ENCODE results near the gene GRIN1. TPM values are rescaled to one million over a fixed set of nuclear protein-coding genes. Genes with fewer than 3 reads are reported as not detected.

GRIN1 gene
- total RNA-seq, 1 experiment from 2014 or later, result 0.52 TPM

DNA sequence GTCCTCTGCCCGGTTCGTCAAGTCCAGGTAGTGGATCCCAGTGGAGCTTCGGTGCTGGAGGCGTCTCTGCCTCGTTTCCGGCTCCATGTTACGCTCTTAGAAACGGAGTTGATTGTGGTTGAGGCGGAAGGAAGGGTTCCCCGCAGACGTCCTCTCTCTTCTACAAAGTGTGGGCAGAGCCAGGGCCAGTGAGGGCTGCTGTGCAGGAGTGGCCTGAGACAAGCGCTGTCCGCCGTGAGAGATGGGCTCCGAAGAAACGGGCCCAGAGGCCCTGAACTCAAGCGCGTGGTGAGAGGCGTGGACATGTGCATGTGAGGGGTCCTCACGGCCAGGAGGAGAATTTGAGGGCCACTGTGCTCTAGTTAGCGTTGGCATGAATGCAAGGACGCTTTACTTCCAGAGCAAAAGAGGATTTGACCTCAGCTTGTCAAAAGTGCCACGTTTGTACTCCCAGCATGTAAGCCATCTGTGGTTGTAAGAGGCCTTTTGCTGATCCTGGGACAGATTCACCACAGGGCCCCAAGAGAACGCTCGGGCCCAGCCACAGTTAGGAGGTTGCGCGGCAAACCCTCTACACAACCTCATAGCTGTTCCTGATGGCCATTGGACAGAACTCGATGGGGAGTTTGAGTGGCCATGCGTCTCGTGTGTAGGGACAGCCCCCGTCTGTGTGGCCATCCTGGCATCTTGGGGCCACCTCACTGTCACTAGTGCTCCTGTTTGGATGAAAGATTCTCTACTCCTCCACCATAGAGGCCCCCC lies 42.0 kb upstream of the GRIN1 start:
- ChIA-PET POLR2A (ENCODE audit: low non-redundant PET) (no interaction called here), CTCF (no interaction called here)
- Histone ChIP-seq H3K9me3 (ENCODE audit: low read depth, low read length, poor library complexity, severe bottlenecking) (peaks cover 1% of the 10 kb centered on the region), H3K4me3 (ENCODE audit: low read depth, low read length, poor library complexity, severe bottlenecking) (no peak overlapping the region), H3K27me3 (replicated peaks; ENCODE audit: insufficient read depth, low read depth, low read length, poor library complexity) (no peaks in the 10 kb centered on the region), H3K36me3 (ENCODE audit: insufficient read depth, low read length, poor library complexity, severe bottlenecking) (peaks cover 25% of the 10 kb centered on the region), H3K27ac (ENCODE audit: low read depth, low read length, poor library complexity, severe bottlenecking) (no peak overlapping the region), H3K4me1 (ENCODE audit: insufficient read depth, low read length, poor library complexity, severe bottlenecking) (no peaks in the 10 kb centered on the region)
- TF ChIP-seq CTCF (conservative IDR thresholded peaks at IDR 0.05; ENCODE audit: low read depth, low read length), result no peak
- no TSS peak for BruUV-seq (replicated peaks)
- DNase-seq (ENCODE audit: low spot score), result no peak
- intact Hi-C loops (cut with micrococcal nuclease; ENCODE audit: unreplicated experiment), result no loop called here

GRCh38 chr9:137097761-137098462 lies 41.0 kb upstream of the GRIN1 start:
- Histone ChIP-seq H3K4me1 (ENCODE audit: insufficient read depth, low read length, poor library complexity, severe bottlenecking) (no peaks in the 10 kb centered on the region), H3K9me3 (ENCODE audit: low read depth, low read length, poor library complexity, severe bottlenecking) (peaks cover 10% of the 10 kb centered on the region), H3K4me3 (ENCODE audit: low read depth, low read length, poor library complexity, severe bottlenecking) (no peak overlapping the region), H3K27ac (ENCODE audit: low read depth, low read length, poor library complexity, severe bottlenecking) (no peak overlapping the region), H3K36me3 (ENCODE audit: insufficient read depth, low read length, poor library complexity, severe bottlenecking) (peaks cover 35% of the 10 kb centered on the region), H3K27me3 (replicated peaks; ENCODE audit: insufficient read depth, low read depth, low read length, poor library complexity) (no peaks in the 10 kb centered on the region)
- intact Hi-C loops (cut with micrococcal nuclease; ENCODE audit: unreplicated experiment), result no loop called here
- no peak for DNase-seq (ENCODE audit: low spot score)
- TF ChIP-seq EZH2 (IDR thresholded peaks at IDR 0.05; ENCODE audit: borderline replicate concordance, low read depth, low read length, poor library complexity, severe bottlenecking) (no peak), CTCF (conservative IDR thresholded peaks at IDR 0.05; ENCODE audit: low read depth, low read length) (no peak)
- no TSS peak for BruUV-seq (replicated peaks)
- ChIA-PET POLR2A (ENCODE audit: low non-redundant PET) (no interaction called here), CTCF (no interaction called here)

- ChIA-PET CTCF (no interaction called here), POLR2A (ENCODE audit: low non-redundant PET) (no interaction called here)
- Histone ChIP-seq H3K9me3 (ENCODE audit: low read depth, low read length, poor library complexity, severe bottlenecking) (peaks cover 15% of the 10 kb centered on the region), H3K4me3 (ENCODE audit: low read depth, low read length, poor library complexity, severe bottlenecking) (no peak overlapping the region), H3K27me3 (replicated peaks; ENCODE audit: insufficient read depth, low read depth, low read length, poor library complexity) (no peaks in the 10 kb centered on the region), H3K27ac (ENCODE audit: low read depth, low read length, poor library complexity, severe bottlenecking) (no peak overlapping the region), H3K4me1 (ENCODE audit: insufficient read depth, low read length, poor library complexity, severe bottlenecking) (no peaks in the 10 kb centered on the region), H3K36me3 (ENCODE audit: insufficient read depth, low read length, poor library complexity, severe bottlenecking) (peaks cover 46% of the 10 kb centered on the region)
- TF ChIP-seq CTCF (conservative IDR thresholded peaks at IDR 0.05; ENCODE audit: low read depth, low read length), result no peak
- TF ChIP-seq EZH2 (IDR thresholded peaks at IDR 0.05; ENCODE audit: borderline replicate concordance, low read depth, low read length, poor library complexity, severe bottlenecking), result no peak
- no peak for DNase-seq (ENCODE audit: low spot score)
- intact Hi-C loops (cut with micrococcal nuclease; ENCODE audit: unreplicated experiment), result no loop called here
- no TSS peak for BruUV-seq (replicated peaks)
Measured at GRCh38 chr9:137099231-137099630, 39.7 kb upstream of the GRIN1 start.

Data from A673 (cell line).